Measurements from ENCODE around the gene MARCHF3.

DNA sequence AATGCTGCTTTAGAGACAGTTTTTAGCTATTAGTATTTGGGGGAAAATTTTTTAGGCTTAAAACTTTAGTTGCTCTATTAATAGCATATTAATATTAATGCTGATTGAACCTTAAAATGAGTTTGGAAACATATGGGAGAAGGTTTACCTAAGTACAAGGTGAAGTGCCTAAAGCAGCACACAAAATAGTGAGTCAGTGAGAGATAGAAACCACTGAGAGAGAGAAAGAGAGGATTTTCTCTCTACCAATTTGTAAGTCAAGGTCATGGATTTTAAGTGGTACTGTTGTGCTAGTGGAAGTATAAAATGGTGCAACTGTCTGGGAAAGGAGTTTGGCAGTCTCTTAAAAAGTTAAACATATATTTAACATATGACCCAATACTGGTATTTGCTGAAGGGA, 64.9 kb downstream of the MARCHF3 start:
- TF ChIP-seq CTCF (IDR thresholded peaks at IDR 0.05) (no peak), POLR2A (IDR thresholded peaks at IDR 0.05) (no peak)

Measured in right lobe of liver (tissue), 4 donors.